Adipocyte (in vitro differentiated cells): ENCODE results near the gene ROBO2.

ENCODE experiments used
- DNase-seq: peaks from one replicate; pipeline ENCODE4 v3.0.0-alpha.2; 2015; ENCODE audit warnings: low read depth
- H3K27me3 ChIP-seq: replicated peaks from 2 replicates; pipeline ENCODE4 v1.7.0; 2013; ENCODE audit warnings: mild to moderate bottlenecking, low read length, moderate library complexity; ENCODE audit not compliant: control insufficient read depth, insufficient read depth
- H3K36me3 ChIP-seq: 2 replicates; pipeline ENCODE4 v1.7.0; 2013; ENCODE audit warnings: low read length, mild to moderate bottlenecking, moderate library complexity; ENCODE audit not compliant: control insufficient read depth, insufficient read depth, severe bottlenecking
- H3K4me1 ChIP-seq: 2 replicates; pipeline ENCODE4 v1.7.0; 2013; ENCODE audit warnings: mild to moderate bottlenecking, low read length, moderate library complexity; ENCODE audit not compliant: control insufficient read depth, insufficient read depth
- H3K4me3 ChIP-seq: 2 replicates; pipeline ENCODE4 v1.7.0; 2013; ENCODE audit warnings: mild to moderate bottlenecking, low read length, moderate library complexity
- H3K9ac ChIP-seq: 2 replicates; pipeline ENCODE4 v1.7.0; 2013; ENCODE audit warnings: mild to moderate bottlenecking, low read length, moderate library complexity
- H3K9me3 ChIP-seq: 2 replicates; pipeline ENCODE4 v1.7.0; 2013; ENCODE audit warnings: mild to moderate bottlenecking, low read length, moderate library complexity; ENCODE audit not compliant: control insufficient read depth

ROBO2 gene

GRCh38 chr3:77038468-77038929, 1.4 kb upstream of the ROBO2 start:
- H3K27me3 ChIP-seq = peaks cover 37% of the 10 kb centered on the region
- H3K4me3 ChIP-seq = peak overlapping the region; percentile 74
- H3K36me3 ChIP-seq = no peaks in the 10 kb centered on the region
- H3K4me1 ChIP-seq = peaks cover 11% of the 10 kb centered on the region
- H3K9me3 ChIP-seq = no peaks in the 10 kb centered on the region
- no peak overlapping the region for H3K9ac ChIP-seq
- DNase-seq = peak; percentile 97

- peaks cover 37% of the 10 kb centered on the region for H3K27me3 ChIP-seq
- H3K4me1 ChIP-seq = peaks cover 11% of the 10 kb centered on the region
- H3K36me3 ChIP-seq = no peaks in the 10 kb centered on the region
- no peaks in the 10 kb centered on the region for H3K9me3 ChIP-seq
- H3K4me3 ChIP-seq = peak overlapping the region; percentile 74
- no peak overlapping the region for H3K9ac ChIP-seq
- peak; percentile 63 for DNase-seq
These were observed 831 bp upstream of the ROBO2 start for GRCh38 chr3:77038930-77039605.

GRCh38 chr3:77040216-77040615, 317 bp downstream of the ROBO2 start:
- Histone ChIP-seq H3K9me3 (no peaks in the 10 kb centered on the region), H3K4me3 (peak overlapping the region; percentile 74), H3K36me3 (no peaks in the 10 kb centered on the region), H3K27me3 (peaks cover 37% of the 10 kb centered on the region), H3K9ac (no peak overlapping the region), H3K4me1 (peaks cover 11% of the 10 kb centered on the region)
- no peak for DNase-seq

- Histone ChIP-seq H3K9ac (no peak overlapping the region), H3K4me3 (no peak overlapping the region), H3K36me3 (no peaks in the 10 kb centered on the region), H3K9me3 (no peaks in the 10 kb centered on the region), H3K27me3 (peaks cover 37% of the 10 kb centered on the region), H3K4me1 (peaks cover 11% of the 10 kb centered on the region)
- DNase-seq = peak; percentile 50
These were observed 1.2 kb downstream of the ROBO2 start for GRCh38 chr3:77040926-77041722.

- Histone ChIP-seq H3K9ac (no peak overlapping the region), H3K4me3 (no peak overlapping the region), H3K9me3 (no peaks in the 10 kb centered on the region), H3K36me3 (no peaks in the 10 kb centered on the region), H3K4me1 (peaks cover 11% of the 10 kb centered on the region), H3K27me3 (peaks cover 37% of the 10 kb centered on the region)
- peak; percentile 61 for DNase-seq
These were observed 1.9 kb downstream of the ROBO2 start for GRCh38 chr3:77041811-77042210.

- H3K9me3 ChIP-seq = no peaks in the 10 kb centered on the region
These were observed 2.4 kb downstream of the ROBO2 start for GRCh38 chr3:77042343-77042742.

GRCh38 chr3:77042882-77043281, 3.0 kb downstream of the ROBO2 start:
- H3K36me3 ChIP-seq = no peaks in the 10 kb centered on the region
- no peak overlapping the region for H3K9ac ChIP-seq
- peak; percentile 73 for DNase-seq
- H3K4me1 ChIP-seq = peaks cover 11% of the 10 kb centered on the region
- peaks cover 37% of the 10 kb centered on the region for H3K27me3 ChIP-seq
- no peak overlapping the region for H3K4me3 ChIP-seq
- H3K9me3 ChIP-seq = no peaks in the 10 kb centered on the region

More at GRCh38 chr3:77042343-77042742, 2.4 kb downstream of the ROBO2 start:
- peak; percentile 23 for DNase-seq
- Histone ChIP-seq H3K9ac (no peak overlapping the region), H3K4me1 (peaks cover 11% of the 10 kb centered on the region), H3K36me3 (no peaks in the 10 kb centered on the region), H3K4me3 (no peak overlapping the region), H3K27me3 (peaks cover 37% of the 10 kb centered on the region)

GRCh38 chr3:77045686-77046085, 5.8 kb downstream of the ROBO2 start:
- Histone ChIP-seq H3K4me3 (no peak overlapping the region), H3K4me1 (no peaks in the 10 kb centered on the region), H3K27me3 (peaks cover 21% of the 10 kb centered on the region), H3K36me3 (no peaks in the 10 kb centered on the region), H3K9me3 (no peaks in the 10 kb centered on the region), H3K9ac (no peak overlapping the region)
- DNase-seq = no peak

GRCh38 chr3:77048186-77048585, 8.3 kb downstream of the ROBO2 start:
- no peaks in the 10 kb centered on the region for H3K9me3 ChIP-seq
- H3K27me3 ChIP-seq = no peaks in the 10 kb centered on the region
- H3K4me1 ChIP-seq = no peaks in the 10 kb centered on the region
- no peak for DNase-seq
- H3K36me3 ChIP-seq = no peaks in the 10 kb centered on the region
- no peak overlapping the region for H3K9ac ChIP-seq
- no peak overlapping the region for H3K4me3 ChIP-seq

GRCh38 chr3:77051591-77051990, 11.7 kb downstream of the ROBO2 start:
- Histone ChIP-seq H3K9ac (no peak overlapping the region), H3K36me3 (no peaks in the 10 kb centered on the region), H3K27me3 (no peaks in the 10 kb centered on the region), H3K9me3 (no peaks in the 10 kb centered on the region), H3K4me3 (no peak overlapping the region), H3K4me1 (peaks cover 3% of the 10 kb centered on the region)
- DNase-seq = no peak

GRCh38 chr3:77052051-77052501, 12.2 kb downstream of the ROBO2 start:
- Histone ChIP-seq H3K9ac (no peak overlapping the region), H3K27me3 (no peaks in the 10 kb centered on the region), H3K9me3 (no peaks in the 10 kb centered on the region), H3K4me3 (no peak overlapping the region), H3K4me1 (peaks cover 3% of the 10 kb centered on the region), H3K36me3 (no peaks in the 10 kb centered on the region)
- peak; percentile 31 for DNase-seq
